ENCODE data around the gene USP6NL.

DNA sequence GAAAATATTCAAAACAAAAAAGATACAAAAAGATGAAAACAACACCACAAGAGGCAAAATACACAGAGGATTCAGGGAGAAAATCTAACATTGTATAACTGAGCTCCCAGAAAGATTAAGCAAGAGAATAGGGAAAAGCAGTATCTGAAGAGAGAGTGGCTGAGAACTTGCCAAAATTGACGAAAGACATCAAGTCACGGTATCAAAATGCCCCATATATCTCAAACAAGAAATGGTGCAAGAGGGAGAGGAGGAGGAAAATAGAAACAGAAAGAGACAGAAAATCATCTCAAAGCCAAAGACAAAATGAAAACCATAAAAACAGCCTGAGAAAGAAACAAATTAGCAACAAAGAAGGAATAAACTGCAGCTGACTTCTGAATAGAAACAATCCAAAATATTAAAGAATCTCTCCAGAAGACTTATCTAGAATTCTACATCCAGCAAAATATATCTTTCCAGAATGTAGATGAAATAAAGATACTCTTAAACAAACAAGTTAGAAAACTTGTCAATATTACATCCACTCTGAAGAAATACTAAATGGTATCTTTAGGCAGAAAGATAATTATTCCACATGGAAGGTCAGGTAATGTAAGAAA is 5.5 kb downstream of the USP6NL start:
- no peak for TF ChIP-seq YY1 (IDR thresholded peaks at IDR 0.05; ENCODE audit: low read depth, low read length)
- TF ChIP-seq MAX (IDR thresholded peaks at IDR 0.05; ENCODE audit: low read depth, low read length): no peak
- no peak for TF ChIP-seq RCOR1 (conservative IDR thresholded peaks at IDR 0.05; ENCODE audit: low read depth, low read length)
- no peak for TF ChIP-seq ATF7 (IDR thresholded peaks at IDR 0.05; ENCODE audit: low read depth)
- no peak for TF ChIP-seq SREBF1 (IDR thresholded peaks at IDR 0.05; ENCODE audit: low read length)
- TF ChIP-seq, protein P1, sequence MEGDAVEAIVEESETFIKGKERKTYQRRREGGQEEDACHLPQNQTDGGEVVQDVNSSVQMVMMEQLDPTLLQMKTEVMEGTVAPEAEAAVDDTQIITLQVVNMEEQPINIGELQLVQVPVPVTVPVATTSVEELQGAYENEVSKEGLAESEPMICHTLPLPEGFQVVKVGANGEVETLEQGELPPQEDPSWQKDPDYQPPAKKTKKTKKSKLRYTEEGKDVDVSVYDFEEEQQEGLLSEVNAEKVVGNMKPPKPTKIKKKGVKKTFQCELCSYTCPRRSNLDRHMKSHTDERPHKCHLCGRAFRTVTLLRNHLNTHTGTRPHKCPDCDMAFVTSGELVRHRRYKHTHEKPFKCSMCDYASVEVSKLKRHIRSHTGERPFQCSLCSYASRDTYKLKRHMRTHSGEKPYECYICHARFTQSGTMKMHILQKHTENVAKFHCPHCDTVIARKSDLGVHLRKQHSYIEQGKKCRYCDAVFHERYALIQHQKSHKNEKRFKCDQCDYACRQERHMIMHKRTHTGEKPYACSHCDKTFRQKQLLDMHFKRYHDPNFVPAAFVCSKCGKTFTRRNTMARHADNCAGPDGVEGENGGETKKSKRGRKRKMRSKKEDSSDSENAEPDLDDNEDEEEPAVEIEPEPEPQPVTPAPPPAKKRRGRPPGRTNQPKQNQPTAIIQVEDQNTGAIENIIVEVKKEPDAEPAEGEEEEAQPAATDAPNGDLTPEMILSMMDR (IDR thresholded peaks at IDR 0.05 in 2 of 3, conservative IDR thresholded peaks at IDR 0.05 in 1 of 3; ENCODE audit: control insufficient read depth in 2 of 3, extremely low read depth in 1 of 3, insufficient read depth in 1 of 3, low read depth in 3 of 3, low read length in 3 of 3): no peak
- TF ChIP-seq ZBTB33 (IDR thresholded peaks at IDR 0.05): no peak
- no peak for TF ChIP-seq CBFB (IDR thresholded peaks at IDR 0.05; ENCODE audit: low read depth)
- TF ChIP-seq POLR2AphosphoS5 (IDR thresholded peaks at IDR 0.05; ENCODE audit: low read length): no peak
- no peak for TF ChIP-seq CUX1 (IDR thresholded peaks at IDR 0.05; ENCODE audit: insufficient replicate concordance, low read depth, low read length)
- no peak for TF ChIP-seq STAT1 (conservative IDR thresholded peaks at IDR 0.05)
- TF ChIP-seq, protein P2, sequence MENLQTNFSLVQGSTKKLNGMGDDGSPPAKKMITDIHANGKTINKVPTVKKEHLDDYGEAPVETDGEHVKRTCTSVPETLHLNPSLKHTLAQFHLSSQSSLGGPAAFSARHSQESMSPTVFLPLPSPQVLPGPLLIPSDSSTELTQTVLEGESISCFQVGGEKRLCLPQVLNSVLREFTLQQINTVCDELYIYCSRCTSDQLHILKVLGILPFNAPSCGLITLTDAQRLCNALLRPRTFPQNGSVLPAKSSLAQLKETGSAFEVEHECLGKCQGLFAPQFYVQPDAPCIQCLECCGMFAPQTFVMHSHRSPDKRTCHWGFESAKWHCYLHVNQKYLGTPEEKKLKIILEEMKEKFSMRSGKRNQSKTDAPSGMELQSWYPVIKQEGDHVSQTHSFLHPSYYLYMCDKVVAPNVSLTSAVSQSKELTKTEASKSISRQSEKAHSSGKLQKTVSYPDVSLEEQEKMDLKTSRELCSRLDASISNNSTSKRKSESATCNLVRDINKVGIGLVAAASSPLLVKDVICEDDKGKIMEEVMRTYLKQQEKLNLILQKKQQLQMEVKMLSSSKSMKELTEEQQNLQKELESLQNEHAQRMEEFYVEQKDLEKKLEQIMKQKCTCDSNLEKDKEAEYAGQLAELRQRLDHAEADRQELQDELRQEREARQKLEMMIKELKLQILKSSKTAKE (IDR thresholded peaks at IDR 0.05; ENCODE audit: low read depth, poor library complexity, severe bottlenecking): no peak
- TF ChIP-seq POU2F2 (IDR thresholded peaks at IDR 0.05; ENCODE audit: borderline replicate concordance, low read depth, low read length): no peak

All from GM12878 (cell line).